GM19043 (cell line): ENCODE data around the gene NHERF1.

Experiments
- ATAC-seq: cut with Tn5 transposase; IDR thresholded peaks from one replicate; pipeline ENCODE4 v1.9.1; 2021; ENCODE audit warnings: low read depth; ENCODE audit not compliant: unreplicated experiment

Gene NHERF1

GRCh38 chr17:74748279-74748528, 224 bp upstream of the NHERF1 start:
- no peak for ATAC-seq

GRCh38 chr17:74749279-74750038, 1.0 kb downstream of the NHERF1 start:
- ATAC-seq = no peak

GRCh38 chr17:74750039-74750326, 1.6 kb downstream of the NHERF1 start:
- ATAC-seq = no peak

GRCh38 chr17:74750327-74751069, 2.1 kb downstream of the NHERF1 start:
- ATAC-seq = no peak

GRCh38 chr17:74752415-74752814, 4.0 kb downstream of the NHERF1 start:
- ATAC-seq = no peak

- no peak for ATAC-seq
Observed at GRCh38 chr17:74752822-74753401, 4.5 kb downstream of the NHERF1 start.

GRCh38 chr17:74754832-74755231, 6.4 kb downstream of the NHERF1 start:
- no peak for ATAC-seq

GRCh38 chr17:74755533-74755932, 7.1 kb downstream of the NHERF1 start:
- no peak for ATAC-seq

- no peak for ATAC-seq
Observed at GRCh38 chr17:74756891-74757290, 8.5 kb downstream of the NHERF1 start.

GRCh38 chr17:74757502-74757901, 9.1 kb downstream of the NHERF1 start:
- ATAC-seq = no peak

- ATAC-seq = no peak
Observed at GRCh38 chr17:74757931-74758847, 9.8 kb downstream of the NHERF1 start.

GRCh38 chr17:74758848-74759168, 10.4 kb downstream of the NHERF1 start:
- no peak for ATAC-seq

GRCh38 chr17:74759243-74759801, 10.9 kb downstream of the NHERF1 start:
- no peak for ATAC-seq

- no peak for ATAC-seq
Observed at GRCh38 chr17:74759941-74760340, 11.5 kb downstream of the NHERF1 start.

- ATAC-seq = no peak
Observed at GRCh38 chr17:74760404-74761105, 12.1 kb downstream of the NHERF1 start.

- no peak for ATAC-seq
Observed at GRCh38 chr17:74761419-74761818, 13.0 kb downstream of the NHERF1 start.

GRCh38 chr17:74761931-74762330, 13.5 kb downstream of the NHERF1 start:
- no peak for ATAC-seq

- ATAC-seq = no peak
Observed at GRCh38 chr17:74763565-74764387, 15.3 kb downstream of the NHERF1 start.

- ATAC-seq = no peak
Observed at GRCh38 chr17:74764751-74765286, 16.4 kb downstream of the NHERF1 start.
